HG03025 (cell line): ENCODE measurements around the gene CDX1.

Source experiments
- ATAC-seq: cut with Tn5 transposase; IDR thresholded peaks from one replicate; pipeline ENCODE4 v1.9.1; 2021; ENCODE audit warnings: mild to moderate bottlenecking, moderate library complexity; ENCODE audit not compliant: unreplicated experiment, low FRiP score

CDX1 gene

GRCh38 chr5:150180241-150181026 is 13.9 kb downstream of the CDX1 start:
- ATAC-seq, result no peak

GRCh38 chr5:150181027-150181426 is 14.4 kb downstream of the CDX1 start:
- ATAC-seq, result no peak

- ATAC-seq, result no peak
Observed at GRCh38 chr5:150181766-150182545, 15.4 kb downstream of the CDX1 start.

- ATAC-seq, result no peak
Observed at GRCh38 chr5:150182774-150183173, 16.2 kb downstream of the CDX1 start.

GRCh38 chr5:150183436-150183835 is 16.9 kb downstream of the CDX1 start:
- ATAC-seq, result no peak

GRCh38 chr5:150184006-150184405 is 17.4 kb downstream of the CDX1 start:
- ATAC-seq, result no peak

- no peak for ATAC-seq
Observed at GRCh38 chr5:150184990-150185912, 18.7 kb downstream of the CDX1 start.

- ATAC-seq, result no peak
Observed at GRCh38 chr5:150186137-150186536, 19.6 kb downstream of the CDX1 start.

- no peak for ATAC-seq
Observed at GRCh38 chr5:150186897-150187296, 20.3 kb downstream of the CDX1 start.

GRCh38 chr5:150188146-150188842 is 21.7 kb downstream of the CDX1 start:
- ATAC-seq, result no peak

GRCh38 chr5:150189326-150189725 is 22.7 kb downstream of the CDX1 start:
- no peak for ATAC-seq

- no peak for ATAC-seq
Observed at GRCh38 chr5:150189728-150190502, 23.3 kb downstream of the CDX1 start, which contains the start of gene SLC6A7. Gene SLC6A7, plus strand, starts transcription at chr5:150190062. Its CDS starts 266 bp downstream, at chr5:150190328.

GRCh38 chr5:150190503-150190979 is 24.0 kb downstream of the CDX1 start:
- no peak for ATAC-seq

GRCh38 chr5:150190987-150191386 is 24.4 kb downstream of the CDX1 start:
- ATAC-seq, result no peak

GRCh38 chr5:150192462-150192861 is 25.9 kb downstream of the CDX1 start:
- ATAC-seq, result no peak

- ATAC-seq, result no peak
Observed at GRCh38 chr5:150195736-150196485, 29.3 kb downstream of the CDX1 start.

- no peak for ATAC-seq
Observed at GRCh38 chr5:150196514-150196913, 29.9 kb downstream of the CDX1 start.

- no peak for ATAC-seq
Observed at GRCh38 chr5:150196986-150197385, 30.4 kb downstream of the CDX1 start.
